Lung microvascular endothelial cell (primary cell): ENCODE data around the gene HOXC6. TPM values are rescaled to one million over a fixed set of nuclear protein-coding genes. Genes with fewer than 3 reads are reported as not detected.
A peak's percentile ranks its signal among the peaks of the same experiment; 100 is the strongest.

Experiments
- DNase-seq, 2 donors: peaks; one replicate each; pipeline versions ENCODE4 v3.0.0 to v3.0.0-alpha.2; 2010; ENCODE audit warnings: low read depth in 2 of 2
- total RNA-seq: library from RNA; depleted of rRNA; stranded (reverse); fragments of >200 nt; gene quantifications from 2 replicates; pipeline ENCODE4 v1.2.1, GENCODE V29; 2014

HOXC6 gene
- total RNA-seq, 1 donor from 2014 or later = not detected

GRCh38 chr12:54029529-54030441 lies 1.5 kb downstream of the HOXC6 start:
- no peak for DNase-seq

- DNase-seq = no peak
Observed at GRCh38 chr12:54030442-54030801, 2.2 kb downstream of the HOXC6 start.

- DNase-seq = no peak
Observed at GRCh38 chr12:54030889-54031471, 2.7 kb downstream of the HOXC6 start.

- DNase-seq = no peak
Observed at GRCh38 chr12:54031480-54031879, 3.2 kb downstream of the HOXC6 start.

- DNase-seq = no peak
Observed at GRCh38 chr12:54032086-54032619, 3.9 kb downstream of the HOXC6 start.

GRCh38 chr12:54032627-54033100 lies 4.4 kb downstream of the HOXC6 start, which contains the start of gene HOXC5:
Gene HOXC5 (plus strand): TSS chr12:54033050. CDS start chr12:54033123, 73 bp downstream.
- peak; percentile 48 to 63 for DNase-seq

- no peak for DNase-seq
Observed at GRCh38 chr12:54033106-54033979, 5.1 kb downstream of the HOXC6 start.

GRCh38 chr12:54033980-54034784 lies 5.9 kb downstream of the HOXC6 start:
- DNase-seq = no peak

GRCh38 chr12:54034785-54035310 lies 6.6 kb downstream of the HOXC6 start:
- DNase-seq = no peak

- no peak for DNase-seq
Observed at GRCh38 chr12:54035568-54036264, 7.5 kb downstream of the HOXC6 start.

- no peak for DNase-seq
Observed at GRCh38 chr12:54036620-54037359, 8.6 kb downstream of the HOXC6 start.

GRCh38 chr12:54037360-54038283 lies 9.4 kb downstream of the HOXC6 start:
- DNase-seq = no peak

- no peak for DNase-seq
Observed at GRCh38 chr12:54038284-54038870, 10.1 kb downstream of the HOXC6 start.

GRCh38 chr12:54038871-54039414 lies 10.7 kb downstream of the HOXC6 start:
- DNase-seq = no peak

GRCh38 chr12:54039417-54040147 lies 11.3 kb downstream of the HOXC6 start:
- DNase-seq = no peak

- DNase-seq = no peak
Observed at GRCh38 chr12:54040148-54040494, 11.9 kb downstream of the HOXC6 start.

GRCh38 chr12:54040648-54041047 lies 12.4 kb downstream of the HOXC6 start:
- no peak for DNase-seq
